ENCODE data around the gene MYOM3.

MYOM3 gene

DNA sequence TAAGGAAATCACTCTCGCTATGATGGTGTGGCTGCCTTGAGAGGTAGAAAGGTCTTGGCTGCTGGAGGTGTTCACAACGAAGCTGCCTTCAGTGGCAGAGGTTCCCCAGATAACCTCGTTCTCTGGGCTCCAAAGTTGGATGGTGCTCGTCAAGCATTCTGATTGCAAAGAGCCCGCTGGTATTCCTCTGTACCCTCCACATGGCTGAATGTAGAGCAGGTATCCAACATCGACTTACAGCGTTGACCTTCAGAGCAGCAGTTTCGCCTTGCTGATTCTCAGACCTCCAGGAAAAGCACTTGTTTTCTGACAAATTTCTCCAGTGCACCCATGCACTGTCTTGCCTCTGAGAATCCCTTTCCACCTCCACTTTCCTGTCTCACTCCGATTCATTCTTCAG, 35.3 kb upstream of the MYOM3 start:
- H3K27ac ChIP-seq = no peak overlapping the region
- TF ChIP-seq ZFX (IDR thresholded peaks at IDR 0.05; ENCODE audit: borderline replicate concordance) = no peak
- TF ChIP-seq, protein P1, sequence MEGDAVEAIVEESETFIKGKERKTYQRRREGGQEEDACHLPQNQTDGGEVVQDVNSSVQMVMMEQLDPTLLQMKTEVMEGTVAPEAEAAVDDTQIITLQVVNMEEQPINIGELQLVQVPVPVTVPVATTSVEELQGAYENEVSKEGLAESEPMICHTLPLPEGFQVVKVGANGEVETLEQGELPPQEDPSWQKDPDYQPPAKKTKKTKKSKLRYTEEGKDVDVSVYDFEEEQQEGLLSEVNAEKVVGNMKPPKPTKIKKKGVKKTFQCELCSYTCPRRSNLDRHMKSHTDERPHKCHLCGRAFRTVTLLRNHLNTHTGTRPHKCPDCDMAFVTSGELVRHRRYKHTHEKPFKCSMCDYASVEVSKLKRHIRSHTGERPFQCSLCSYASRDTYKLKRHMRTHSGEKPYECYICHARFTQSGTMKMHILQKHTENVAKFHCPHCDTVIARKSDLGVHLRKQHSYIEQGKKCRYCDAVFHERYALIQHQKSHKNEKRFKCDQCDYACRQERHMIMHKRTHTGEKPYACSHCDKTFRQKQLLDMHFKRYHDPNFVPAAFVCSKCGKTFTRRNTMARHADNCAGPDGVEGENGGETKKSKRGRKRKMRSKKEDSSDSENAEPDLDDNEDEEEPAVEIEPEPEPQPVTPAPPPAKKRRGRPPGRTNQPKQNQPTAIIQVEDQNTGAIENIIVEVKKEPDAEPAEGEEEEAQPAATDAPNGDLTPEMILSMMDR (IDR thresholded peaks at IDR 0.05) = no peak

DNA sequence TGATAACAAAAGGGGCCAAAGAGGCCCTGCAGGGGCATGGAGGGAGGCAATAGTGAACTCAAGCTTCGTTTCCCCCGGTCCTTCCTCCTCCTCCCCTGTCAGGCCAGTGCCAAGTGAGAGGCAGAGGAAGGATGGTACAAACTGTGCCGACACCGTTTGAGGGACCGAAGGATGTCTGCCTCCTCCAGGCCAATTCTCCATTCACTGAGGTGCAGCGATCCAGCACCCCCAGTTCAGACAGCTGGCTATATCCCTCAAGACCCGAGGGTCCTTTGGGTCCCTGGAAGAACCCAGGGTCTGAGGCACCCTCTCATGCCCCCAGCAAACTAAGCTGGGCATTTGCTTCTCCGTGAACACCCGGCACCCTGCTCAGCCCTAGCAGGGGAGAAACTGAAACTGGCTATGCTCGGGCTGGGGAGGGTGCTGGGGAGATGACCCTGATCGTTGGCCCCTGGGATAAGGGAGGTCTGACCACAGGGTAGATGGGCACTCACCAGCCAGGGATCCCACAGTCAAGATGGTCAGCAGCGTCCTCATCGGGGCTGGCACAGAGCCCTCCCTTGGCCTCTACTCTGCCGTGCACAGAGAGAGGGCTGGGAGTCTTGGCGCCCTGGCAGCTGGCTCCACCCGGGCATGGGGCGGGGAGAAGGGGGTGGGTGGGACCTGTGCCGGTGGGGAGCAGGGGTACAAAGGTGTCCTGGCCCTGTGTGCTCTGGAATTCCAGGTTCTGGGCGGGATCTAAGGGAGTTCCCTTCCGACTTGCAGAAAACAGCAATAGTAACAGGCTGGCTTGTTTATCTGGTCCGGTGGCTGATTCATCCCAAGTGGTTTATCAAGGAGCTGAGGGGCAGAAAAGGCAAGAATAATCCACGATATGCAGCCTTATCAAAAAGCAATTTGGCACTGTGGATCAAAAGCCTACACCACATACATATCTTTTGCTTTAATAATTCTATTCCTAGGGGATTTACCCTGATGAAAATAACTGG, 30.9 kb upstream of the MYOM3 start, which contains the start of gene IL22RA1:
Gene IL22RA1, minus strand, starts transcription at position 595 of the 989 bp plus-strand sequence. Its CDS starts 58 bp downstream, at position 537.
- TF ChIP-seq, protein P1 (IDR thresholded peaks at IDR 0.05) = no peak
- no peak for TF ChIP-seq ZFX (IDR thresholded peaks at IDR 0.05; ENCODE audit: borderline replicate concordance)
- no peak within 1 kb of the TSS for H3K27ac ChIP-seq

DNA sequence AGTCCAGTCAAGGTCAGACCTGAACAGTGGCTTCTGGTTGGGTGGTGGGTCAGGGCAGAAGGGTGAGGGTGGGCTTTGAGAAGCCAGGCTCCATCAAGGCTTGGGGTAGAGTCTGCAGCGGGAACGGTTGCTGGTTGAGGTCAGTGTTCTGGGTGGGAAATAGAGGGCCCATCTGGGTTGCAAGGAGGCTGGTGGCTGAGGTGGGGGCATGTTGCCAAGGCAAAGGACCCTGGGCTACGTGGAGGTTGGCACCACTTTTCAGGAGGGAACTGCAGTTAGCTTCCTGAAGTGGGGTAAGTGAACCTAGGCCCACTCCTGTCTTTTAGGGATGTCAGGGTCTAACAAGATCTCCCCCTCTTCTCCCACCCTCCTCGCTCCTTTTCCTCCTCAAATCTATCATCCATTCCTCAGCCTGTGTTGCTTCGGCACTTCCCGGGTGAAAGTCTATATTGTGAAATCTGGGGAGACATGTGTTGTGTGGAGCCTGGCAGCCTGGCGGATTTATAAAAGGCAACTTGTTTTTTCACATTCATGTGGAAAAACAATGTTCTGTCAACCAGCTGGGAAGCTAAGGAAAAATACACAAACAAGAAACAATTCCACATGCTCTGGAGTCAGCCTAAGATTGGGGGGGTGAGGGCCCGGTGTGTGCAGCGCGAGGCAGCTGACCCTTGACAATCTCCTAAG, 29.5 kb upstream of the MYOM3 start:
- no peak overlapping the region for H3K27ac ChIP-seq
- TF ChIP-seq, protein P1 (IDR thresholded peaks at IDR 0.05) = no peak
- no peak for TF ChIP-seq ZFX (IDR thresholded peaks at IDR 0.05; ENCODE audit: borderline replicate concordance)

DNA sequence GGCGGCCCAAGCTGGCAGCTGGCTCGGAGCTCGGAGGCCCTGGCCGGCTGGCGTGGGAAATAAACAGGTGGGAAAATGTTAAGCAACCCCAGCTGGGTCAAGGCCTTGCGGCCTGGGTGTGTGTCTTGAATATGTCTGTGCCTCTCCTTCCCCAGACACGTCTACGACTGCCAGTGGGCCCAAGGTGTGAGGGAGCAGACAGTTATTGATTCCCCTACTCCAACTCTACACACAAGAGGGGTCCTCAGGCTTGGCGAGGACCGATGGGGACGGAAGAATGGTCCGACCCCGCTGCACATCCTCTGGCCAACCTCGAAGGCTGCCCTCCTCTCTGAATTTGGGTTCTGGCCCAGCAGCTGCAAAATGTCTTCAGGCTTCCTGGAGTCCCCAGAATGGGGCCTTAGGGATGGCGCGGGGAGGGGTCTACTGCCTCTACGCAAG, 28.8 kb upstream of the MYOM3 start:
- no peak overlapping the region for H3K27ac ChIP-seq
- TF ChIP-seq, protein P1 (IDR thresholded peaks at IDR 0.05) = no peak
- no peak for TF ChIP-seq ZFX (IDR thresholded peaks at IDR 0.05; ENCODE audit: borderline replicate concordance)

DNA sequence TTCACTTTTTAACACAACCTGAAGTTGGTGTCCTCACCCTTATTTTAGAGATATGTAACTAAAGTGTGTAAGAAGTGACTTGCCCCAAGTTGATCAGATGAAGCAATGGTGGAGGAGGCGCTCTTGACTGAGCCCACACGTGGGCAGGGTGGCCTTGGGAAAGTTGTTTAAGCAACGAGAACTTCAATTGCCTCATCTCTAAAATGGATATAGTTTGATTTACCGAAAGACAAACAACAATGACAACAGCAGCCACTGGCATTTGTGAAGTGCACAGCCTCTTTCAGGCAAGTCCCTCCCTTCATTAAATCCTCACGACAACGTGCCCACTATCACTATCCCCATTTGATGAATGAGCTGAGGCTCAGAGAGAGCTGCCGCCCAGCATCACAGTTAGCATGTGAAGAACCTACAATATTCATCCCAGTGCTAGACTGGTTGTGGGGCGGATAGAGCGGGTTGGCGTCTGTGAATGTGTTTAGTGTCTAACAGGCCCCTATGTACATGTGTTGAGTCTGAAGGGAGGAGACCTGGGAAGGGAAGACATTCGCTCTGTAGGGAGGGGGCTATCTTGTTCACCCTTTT, 28.0 kb upstream of the MYOM3 start:
- H3K27ac ChIP-seq = no peak overlapping the region
- TF ChIP-seq ZFX (IDR thresholded peaks at IDR 0.05; ENCODE audit: borderline replicate concordance) = no peak
- TF ChIP-seq, protein P1 (IDR thresholded peaks at IDR 0.05) = no peak

DNA sequence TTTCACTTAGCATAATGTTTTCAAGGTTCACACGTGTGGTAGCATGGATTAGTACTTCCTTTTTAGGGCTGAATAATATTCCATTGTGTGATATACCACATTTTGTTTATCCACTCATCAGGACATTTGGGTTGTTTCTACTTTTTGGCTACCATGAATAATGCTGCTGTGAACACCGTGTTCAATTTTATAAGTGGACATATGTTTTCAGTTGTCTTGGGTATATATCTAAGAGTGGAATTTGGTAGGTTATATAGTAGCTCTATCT, 27.2 kb upstream of the MYOM3 start:
- H3K27ac ChIP-seq = no peak overlapping the region
- TF ChIP-seq, protein P1 (IDR thresholded peaks at IDR 0.05) = no peak
- no peak for TF ChIP-seq ZFX (IDR thresholded peaks at IDR 0.05; ENCODE audit: borderline replicate concordance)
